Spinal cord (tissue), 10 donors: ENCODE data around the gene GLT6D1. TPM values are rescaled to one million over a fixed set of nuclear protein-coding genes. Genes with fewer than 3 reads are reported as not detected.

Experiments used
- DNase-seq, 6 donors: peaks; one replicate each; pipeline versions ENCODE4 v3.0.0 to v3.0.0-alpha.2; 2013 to 2015; ENCODE audit warnings: low spot score in 6 of 6, low read depth in 4 of 6
- H3K27ac ChIP-seq: one replicate; pipeline ENCODE4 v1.5.1; 2013; ENCODE audit warnings: low read depth, low read length, control low read depth
- H3K27me3 ChIP-seq: one replicate; pipeline ENCODE4 v1.6.1; 2013; ENCODE audit warnings: low read length; ENCODE audit not compliant: control insufficient read depth, insufficient read depth
- H3K36me3 ChIP-seq: one replicate; pipeline ENCODE4 v1.6.1; 2013; ENCODE audit warnings: low read length; ENCODE audit not compliant: control insufficient read depth, insufficient read depth
- H3K4me1 ChIP-seq: one replicate; pipeline ENCODE4 v1.6.1; 2013; ENCODE audit warnings: low read length; ENCODE audit not compliant: control insufficient read depth, insufficient read depth
- H3K4me3 ChIP-seq: one replicate; pipeline ENCODE4 v1.5.1; 2013; ENCODE audit warnings: low read depth, low read length, control low read depth
- H3K9me3 ChIP-seq: one replicate; pipeline ENCODE4 v1.6.1; 2013; ENCODE audit warnings: low read length; ENCODE audit not compliant: control insufficient read depth, insufficient read depth
- WGBS: methylation state at CpG from one replicate; pipeline ENCODE4 v1.1.5; 2013; ENCODE audit warnings: missing lambda C conversion rate; ENCODE audit not compliant: insufficient coverage; 5-methylcytosine and 5-hydroxymethylcytosine counted together
- polyA plus RNA-seq, 2 donors: library from polyadenylated mRNA; unstranded; fragments of 120-200 nt; gene quantifications; one replicate each; pipeline ENCODE4 v1.2.1, GENCODE V29; 2013; ENCODE audit not compliant: insufficient read length in 2 of 2
- total RNA-seq, 2 donors: library from RNA; depleted of rRNA in 1 of 2; stranded (reverse); fragments of 120-200 nt in 1 of 2; fragments of >200 nt in 1 of 2; gene quantifications; one replicate each; pipeline versions ENCODE4 v1.2.3 to v1.2.4, GENCODE V29; 2013 to 2014
- donor health status: healthy.

GLT6D1 gene
- total and polyA plus RNA-seq, 4 donors, result not detected

DNA sequence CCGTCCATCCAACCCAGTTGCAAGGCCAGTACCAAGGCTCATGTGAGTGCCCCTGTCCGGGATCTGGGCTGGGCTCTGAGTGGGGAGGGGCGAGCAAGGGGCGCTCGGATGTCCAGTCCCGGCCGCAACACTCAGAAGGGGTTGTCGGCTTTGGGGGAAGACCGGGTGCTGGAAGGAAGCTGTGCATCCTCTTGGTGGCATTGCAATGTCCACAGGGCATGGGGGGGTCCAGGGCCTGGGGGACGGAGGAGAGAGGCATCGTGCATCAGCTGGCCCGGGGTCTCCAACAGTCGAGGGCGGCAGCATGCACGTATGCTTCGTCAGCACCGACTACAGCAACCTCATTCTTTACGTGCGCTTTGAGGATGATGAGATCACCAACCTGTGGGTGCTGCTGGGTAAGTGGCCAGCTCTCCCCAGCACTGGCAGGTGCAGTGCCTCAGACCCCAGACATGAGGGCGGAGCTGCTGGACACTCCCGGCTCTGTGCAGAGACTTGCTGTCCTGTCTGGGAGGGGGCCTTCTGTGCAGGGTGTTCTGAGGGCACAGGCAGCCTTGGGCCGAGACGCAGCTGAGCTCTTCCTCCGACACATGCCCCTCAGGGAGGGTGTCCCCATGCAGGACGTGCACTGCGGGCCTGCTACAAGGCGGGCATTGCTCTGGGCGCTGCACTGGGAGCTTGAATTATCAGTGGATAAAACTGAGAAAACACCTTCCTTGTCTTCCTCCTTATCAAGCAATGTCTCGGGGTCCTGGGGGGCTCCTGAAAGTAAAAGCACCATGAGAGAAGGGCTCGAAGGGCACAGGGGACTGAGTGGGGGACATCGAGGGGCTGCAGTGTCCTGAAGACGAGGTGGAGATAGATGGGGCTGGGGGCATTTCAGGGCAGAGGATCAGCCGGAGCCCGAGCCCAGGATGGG is 22.5 kb downstream of the GLT6D1 start:
- Histone ChIP-seq H3K27me3 (peaks cover 2% of the 10 kb centered on the region), H3K4me3 (no peak overlapping the region), H3K27ac (no peak overlapping the region), H3K9me3 (no peaks in the 10 kb centered on the region), H3K4me1 (no peaks in the 10 kb centered on the region), H3K36me3 (no peaks in the 10 kb centered on the region)
- WGBS, result 84% methylated on average over 27 of the region's 34 CpGs
- no peak for DNase-seq

DNA sequence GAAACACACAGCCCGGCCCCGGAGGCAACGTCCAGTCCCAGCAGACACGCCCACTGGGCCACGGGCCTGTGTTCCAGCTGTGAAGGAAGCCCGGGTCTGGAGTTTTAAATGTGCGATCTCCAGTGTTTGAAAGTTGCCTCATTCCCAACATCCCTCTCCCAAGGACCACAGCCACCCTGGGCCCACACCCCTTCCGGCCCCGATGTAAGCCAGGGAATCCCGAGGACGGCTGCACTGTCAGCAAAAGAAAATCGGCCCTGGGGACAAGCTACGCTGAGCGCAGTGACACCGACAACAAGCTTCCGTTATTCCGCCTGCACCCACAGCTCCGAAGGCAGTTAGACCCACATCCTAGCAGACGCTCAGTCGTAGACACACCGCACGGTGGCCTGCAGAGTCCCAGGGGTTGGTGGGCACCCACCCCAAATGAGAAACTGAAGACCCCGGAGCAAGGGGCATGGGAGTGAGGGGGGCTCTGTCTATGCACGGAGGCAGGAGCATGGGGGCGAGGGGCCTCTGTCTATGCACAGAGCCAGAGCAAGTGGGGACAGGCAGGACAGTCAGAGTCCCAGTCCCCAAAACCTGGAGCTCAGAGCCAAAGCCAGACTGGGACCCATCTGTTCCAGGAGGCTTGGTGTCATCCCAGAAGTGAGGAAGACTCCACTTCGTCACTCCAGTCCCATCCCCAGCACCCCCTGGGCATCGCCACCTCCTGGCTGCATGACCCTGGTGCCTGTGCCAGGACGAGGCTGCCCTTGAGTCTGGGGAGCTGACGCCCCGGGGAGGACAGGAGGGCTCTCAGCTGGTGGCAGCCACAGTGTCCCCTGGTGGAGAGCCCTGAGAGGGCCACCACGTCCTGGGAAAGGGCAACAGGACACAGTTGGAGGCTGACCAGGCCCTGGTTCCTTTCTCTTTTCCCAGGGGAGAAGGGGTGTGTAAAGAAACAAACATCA is 23.4 kb downstream of the GLT6D1 start:
- no peak overlapping the region for H3K27ac ChIP-seq
- 73% methylated on average over 28 of the region's 31 CpGs for WGBS
- H3K36me3 ChIP-seq, result no peaks in the 10 kb centered on the region
- no peak overlapping the region for H3K4me3 ChIP-seq
- H3K9me3 ChIP-seq, result no peaks in the 10 kb centered on the region
- no peak for DNase-seq
- H3K27me3 ChIP-seq, result peaks cover 2% of the 10 kb centered on the region
- no peaks in the 10 kb centered on the region for H3K4me1 ChIP-seq

DNA sequence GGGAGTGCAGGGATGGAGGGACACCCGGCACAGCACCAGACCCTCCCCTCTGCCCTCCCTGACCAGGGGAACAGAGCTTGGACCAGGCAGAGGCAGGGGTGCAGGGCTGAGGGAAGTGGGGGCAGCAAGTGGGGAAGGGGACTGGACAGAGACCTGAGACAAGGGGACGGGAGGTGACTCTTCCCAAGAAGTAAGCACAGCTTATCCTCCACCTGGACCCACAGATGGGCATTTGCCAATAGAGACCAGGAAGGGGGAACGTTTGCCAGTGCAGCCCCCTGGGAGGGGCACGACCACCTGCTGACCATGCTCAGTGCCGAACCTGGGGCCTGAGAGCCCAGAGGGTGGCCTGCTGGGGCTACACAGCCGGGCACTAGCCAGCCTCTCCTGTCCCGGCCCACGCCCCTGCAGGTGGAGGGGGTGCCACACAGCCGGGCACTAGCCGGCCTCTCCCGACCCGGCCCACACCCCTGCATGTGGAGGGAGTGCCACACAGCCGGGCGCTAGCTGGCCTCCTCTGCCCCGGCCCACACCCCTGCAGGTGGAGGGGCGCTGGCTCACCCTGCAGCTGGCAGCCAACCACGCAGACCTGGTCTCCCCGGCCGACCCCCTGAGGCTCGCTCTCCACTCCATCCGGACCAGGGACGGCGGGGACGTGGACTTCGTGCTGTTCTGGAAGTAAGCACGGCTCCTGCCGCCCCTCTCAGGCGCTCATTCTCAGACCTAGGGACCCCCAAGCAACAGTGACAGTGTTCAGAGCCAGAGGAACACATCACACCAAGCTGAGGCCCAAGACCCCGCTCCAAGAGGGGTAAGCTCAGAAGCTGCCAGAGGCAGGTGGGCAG is 24.3 kb downstream of the GLT6D1 start:
- Histone ChIP-seq H3K4me3 (no peak overlapping the region), H3K4me1 (no peaks in the 10 kb centered on the region), H3K9me3 (no peaks in the 10 kb centered on the region), H3K36me3 (no peaks in the 10 kb centered on the region), H3K27me3 (peaks cover 2% of the 10 kb centered on the region), H3K27ac (no peak overlapping the region)
- WGBS, result 83% methylated on average over 27 of the region's 29 CpGs
- no peak for DNase-seq

DNA sequence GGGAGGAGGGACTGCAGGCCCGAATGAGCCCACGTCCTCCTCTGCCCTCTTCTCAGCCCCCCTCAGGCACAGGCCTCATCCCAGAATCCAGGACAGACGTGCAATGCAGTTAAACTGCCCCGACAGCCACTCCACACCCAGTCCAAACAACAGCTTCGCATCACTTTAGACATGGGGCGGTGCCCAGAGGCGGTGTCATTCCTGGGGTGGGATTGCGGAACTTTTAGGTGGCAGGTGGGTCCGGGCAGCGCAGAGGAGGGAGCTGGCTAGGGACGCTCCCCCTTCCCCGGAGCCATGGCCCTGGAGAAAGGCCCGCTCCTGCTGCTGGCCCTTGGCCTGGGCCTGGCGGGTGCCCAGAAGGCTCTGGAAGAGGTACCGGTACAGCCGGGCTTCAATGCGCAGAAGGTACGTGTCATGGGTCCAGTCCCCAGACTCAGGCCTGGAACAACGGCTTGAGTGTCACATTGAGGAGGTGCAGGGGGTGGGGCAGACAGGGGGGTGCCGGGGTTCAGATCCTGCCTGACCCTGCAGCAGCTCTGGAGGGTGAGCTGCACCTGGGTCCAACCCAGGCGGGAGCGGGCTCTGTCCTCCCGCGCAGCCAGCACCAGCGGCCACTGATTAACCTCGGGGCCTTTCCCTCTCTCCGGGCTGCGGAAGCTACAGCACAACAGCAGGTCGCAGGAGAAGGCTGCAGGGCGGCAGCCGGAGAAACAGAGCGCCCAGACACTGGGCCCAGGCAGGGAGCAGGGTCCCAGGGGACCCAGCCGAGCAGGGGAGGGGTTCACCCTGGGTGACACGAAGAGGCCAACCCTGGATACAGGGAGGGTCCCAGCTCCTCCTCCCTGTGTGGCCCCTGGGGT is 25.2 kb downstream of the GLT6D1 start:
- no peak overlapping the region for H3K4me3 ChIP-seq
- H3K27me3 ChIP-seq, result no peaks in the 10 kb centered on the region
- no peak for DNase-seq
- H3K36me3 ChIP-seq, result no peaks in the 10 kb centered on the region
- WGBS, result 78% methylated on average over 33 of the region's 34 CpGs
- H3K27ac ChIP-seq, result no peak overlapping the region
- no peaks in the 10 kb centered on the region for H3K4me1 ChIP-seq
- no peaks in the 10 kb centered on the region for H3K9me3 ChIP-seq

DNA sequence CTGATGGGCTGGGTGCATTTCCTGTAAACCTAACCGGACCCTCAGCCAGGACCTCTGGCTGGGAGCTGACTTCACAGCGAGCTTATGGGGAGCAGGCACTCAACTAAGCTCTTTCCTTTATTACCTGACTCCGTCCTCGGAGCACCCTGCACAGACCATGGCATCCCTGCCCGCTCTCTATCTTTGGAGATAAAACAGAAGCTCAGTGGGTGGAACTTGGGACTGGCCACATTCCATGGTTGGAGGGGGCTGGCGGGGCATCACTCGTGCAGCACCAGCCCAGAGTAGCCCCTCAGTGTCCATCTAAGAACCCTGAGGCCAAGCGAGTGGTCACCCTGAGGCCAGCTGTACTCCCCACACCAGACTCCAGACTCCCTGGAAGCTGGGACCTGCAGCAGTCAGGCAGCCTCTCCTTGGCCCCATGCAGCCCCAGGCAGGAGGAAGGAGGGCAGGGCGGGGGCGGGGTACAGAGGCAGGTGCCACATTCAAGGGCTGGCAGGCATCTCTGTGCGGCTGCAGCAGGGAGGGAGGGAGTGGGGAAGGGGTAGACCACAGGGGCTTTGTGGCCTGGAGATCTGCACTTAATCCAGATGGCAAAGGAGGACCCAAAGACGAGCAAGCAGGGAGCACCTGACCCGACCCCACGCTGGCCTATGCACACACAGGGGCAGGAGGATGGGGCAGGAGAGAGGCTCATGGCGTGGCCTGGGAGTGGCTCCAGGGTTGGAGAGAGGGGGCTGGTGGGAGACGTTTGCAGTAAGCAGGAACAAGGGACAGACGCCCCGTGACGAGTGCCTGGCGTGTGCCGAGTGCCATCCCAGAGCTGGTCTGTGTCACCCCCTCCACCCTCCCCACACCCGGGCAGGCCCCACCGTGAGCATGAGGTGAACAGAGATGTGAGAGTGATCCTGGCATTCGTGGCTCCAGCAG is 26.1 kb downstream of the GLT6D1 start:
- Histone ChIP-seq H3K9me3 (no peaks in the 10 kb centered on the region), H3K36me3 (no peaks in the 10 kb centered on the region), H3K27ac (no peak overlapping the region), H3K4me1 (no peaks in the 10 kb centered on the region), H3K27me3 (no peaks in the 10 kb centered on the region), H3K4me3 (no peak overlapping the region)
- no peak for DNase-seq
- 63% methylated on average over 13 of the region's 24 CpGs for WGBS

DNA sequence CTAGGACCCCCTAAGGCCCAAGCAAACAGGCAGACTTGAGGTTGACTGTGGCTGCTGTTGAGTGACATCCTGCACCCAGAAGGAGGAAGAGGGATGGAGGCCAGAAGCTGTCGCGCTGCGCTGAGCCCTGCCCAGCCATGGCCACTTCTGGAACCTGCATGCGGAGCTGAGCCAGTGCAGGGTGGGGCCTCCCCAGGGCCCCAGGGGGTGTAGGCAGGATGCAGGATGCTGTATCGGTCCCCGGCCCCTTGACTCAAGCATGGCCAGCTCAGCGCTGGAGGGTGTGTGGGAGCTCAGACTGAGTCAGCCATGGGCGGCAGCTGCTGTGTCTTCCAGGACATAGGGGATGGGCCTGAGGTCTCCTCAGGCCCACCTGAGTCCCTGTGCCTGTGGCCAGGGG is 26.9 kb downstream of the GLT6D1 start:
- 93% methylated on average over 8 of the region's 8 CpGs for WGBS
- Histone ChIP-seq H3K9me3 (no peaks in the 10 kb centered on the region), H3K27me3 (no peaks in the 10 kb centered on the region), H3K36me3 (no peaks in the 10 kb centered on the region), H3K27ac (no peak overlapping the region), H3K4me3 (no peak overlapping the region), H3K4me1 (no peaks in the 10 kb centered on the region)
- DNase-seq, result no peak

DNA sequence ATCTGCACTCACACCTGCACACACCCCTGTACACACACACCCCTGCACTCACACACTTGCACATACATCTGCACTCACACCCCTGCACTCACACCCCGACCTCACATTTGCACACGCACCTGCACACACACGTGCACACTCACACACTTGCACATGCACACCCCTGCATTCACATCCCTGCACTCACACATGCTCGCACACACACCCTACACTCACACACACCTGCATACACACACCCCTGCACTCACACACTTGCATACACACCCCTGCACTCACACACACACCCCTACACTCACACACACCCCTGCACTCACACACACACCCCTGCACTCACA is 27.5 kb downstream of the GLT6D1 start:
- H3K9me3 ChIP-seq, result no peaks in the 10 kb centered on the region
- H3K4me1 ChIP-seq, result no peaks in the 10 kb centered on the region
- no peak for DNase-seq
- H3K27ac ChIP-seq, result no peak overlapping the region
- H3K4me3 ChIP-seq, result no peak overlapping the region
- no peaks in the 10 kb centered on the region for H3K27me3 ChIP-seq
- no peaks in the 10 kb centered on the region for H3K36me3 ChIP-seq
- 27% methylated on average over 4 of the region's 4 CpGs for WGBS

DNA sequence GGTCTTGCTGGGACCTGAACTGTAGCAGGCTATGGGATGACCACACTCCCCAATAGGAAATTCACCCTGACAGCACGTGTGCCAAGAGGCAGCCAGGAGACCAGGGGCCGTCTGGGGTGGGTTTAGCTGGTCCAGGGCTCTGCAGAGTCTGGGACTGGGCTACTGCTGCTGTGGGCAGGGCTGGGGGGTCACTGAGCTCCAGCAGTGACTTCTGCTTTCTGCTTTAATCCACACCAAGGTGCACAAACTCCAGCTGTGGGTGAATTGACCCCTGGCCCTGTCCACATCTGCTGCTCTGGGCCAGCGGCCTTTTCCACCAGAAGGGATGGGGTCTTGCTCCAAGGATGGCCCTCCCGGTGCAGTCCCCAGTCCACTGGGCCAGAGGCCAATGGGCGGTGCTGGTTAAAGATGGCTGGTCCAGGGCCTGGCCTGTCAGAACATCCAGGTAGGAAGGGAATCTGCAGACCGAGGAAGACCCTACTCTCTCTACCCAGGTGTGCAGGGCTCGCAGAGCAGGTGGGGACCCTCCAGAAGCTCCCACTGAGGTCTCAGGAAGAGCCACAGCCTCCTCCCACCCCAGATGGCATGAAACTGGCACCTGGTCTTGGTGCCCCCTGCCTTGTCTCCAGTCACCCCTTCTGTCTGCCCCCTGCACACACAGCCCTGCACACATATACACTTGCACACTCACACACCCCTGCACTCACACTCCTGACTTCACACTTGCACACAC is 28.0 kb downstream of the GLT6D1 start:
- H3K9me3 ChIP-seq, result no peaks in the 10 kb centered on the region
- 86% methylated on average over 7 of the region's 7 CpGs for WGBS

More for the DNA sequence above, 28.0 kb downstream of the GLT6D1 start:
- Histone ChIP-seq H3K4me3 (no peak overlapping the region), H3K27me3 (no peaks in the 10 kb centered on the region), H3K27ac (no peak overlapping the region), H3K36me3 (no peaks in the 10 kb centered on the region), H3K4me1 (no peaks in the 10 kb centered on the region)
- no peak for DNase-seq
